IMR-90 (cell line): ENCODE measurements around the gene CDK14.

Source experiments
- CEBPB ChIP-seq: IDR thresholded peaks from 2 replicates; pipeline ENCODE4 v1.6.1; 2012; ENCODE audit warnings: low read depth, low read length, improper control_type of control experiment
- CTCF ChIP-seq: conservative IDR thresholded peaks from 2 replicates; pipeline ENCODE4 v1.5.1; 2012; ENCODE audit warnings: mild to moderate bottlenecking, low read depth, low read length, improper control_type of control experiment
- MXI1 ChIP-seq: IDR thresholded peaks from 2 replicates; pipeline ENCODE4 v1.6.1; 2012; ENCODE audit warnings: low read depth, mild to moderate bottlenecking, low read length, moderate library complexity, borderline replicate concordance
- POLR2A ChIP-seq: IDR thresholded peaks from 2 replicates; pipeline ENCODE4 v1.6.1; 2012; ENCODE audit warnings: mild to moderate bottlenecking, low read depth, low read length
- RAD21 ChIP-seq: IDR thresholded peaks from 2 replicates; pipeline ENCODE4 v1.6.1; 2012; ENCODE audit warnings: low read length, improper control_type of control experiment
- RFX5 ChIP-seq: IDR thresholded peaks from 2 replicates; pipeline ENCODE4 v1.8.0; 2012; ENCODE audit warnings: low read depth, mild to moderate bottlenecking, low read length, moderate library complexity
- TF ChIP-seq, protein P1 (sequence below): fragments of 150-350 bp; IDR thresholded peaks from 2 replicates; pipeline ENCODE4 v1.6.1; 2016; ENCODE audit warnings: low read depth, mild to moderate bottlenecking, low read length, moderate library complexity, borderline replicate concordance
- TF ChIP-seq, protein P2 (sequence below): fragments of 150-350 bp; IDR thresholded peaks from 2 replicates; pipeline ENCODE4 v1.6.1; 2017; ENCODE audit warnings: mild to moderate bottlenecking, antibody characterized with exemption, low read length, low read depth

- TF ChIP-seq CTCF (no peak), RAD21 (no peak), MXI1 (no peak), POLR2A (no peak), CEBPB (no peak), RFX5 (no peak)
- TF ChIP-seq, protein P1, sequence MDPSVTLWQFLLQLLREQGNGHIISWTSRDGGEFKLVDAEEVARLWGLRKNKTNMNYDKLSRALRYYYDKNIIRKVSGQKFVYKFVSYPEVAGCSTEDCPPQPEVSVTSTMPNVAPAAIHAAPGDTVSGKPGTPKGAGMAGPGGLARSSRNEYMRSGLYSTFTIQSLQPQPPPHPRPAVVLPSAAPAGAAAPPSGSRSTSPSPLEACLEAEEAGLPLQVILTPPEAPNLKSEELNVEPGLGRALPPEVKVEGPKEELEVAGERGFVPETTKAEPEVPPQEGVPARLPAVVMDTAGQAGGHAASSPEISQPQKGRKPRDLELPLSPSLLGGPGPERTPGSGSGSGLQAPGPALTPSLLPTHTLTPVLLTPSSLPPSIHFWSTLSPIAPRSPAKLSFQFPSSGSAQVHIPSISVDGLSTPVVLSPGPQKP = no peak
- TF ChIP-seq, protein P2, sequence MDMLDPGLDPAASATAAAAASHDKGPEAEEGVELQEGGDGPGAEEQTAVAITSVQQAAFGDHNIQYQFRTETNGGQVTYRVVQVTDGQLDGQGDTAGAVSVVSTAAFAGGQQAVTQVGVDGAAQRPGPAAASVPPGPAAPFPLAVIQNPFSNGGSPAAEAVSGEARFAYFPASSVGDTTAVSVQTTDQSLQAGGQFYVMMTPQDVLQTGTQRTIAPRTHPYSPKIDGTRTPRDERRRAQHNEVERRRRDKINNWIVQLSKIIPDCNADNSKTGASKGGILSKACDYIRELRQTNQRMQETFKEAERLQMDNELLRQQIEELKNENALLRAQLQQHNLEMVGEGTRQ = no peak
Measured at GRCh38 chr7:91239772-91240171, 643.7 kb downstream of the CDK14 start.
